NCI-H1417 (cell line): ENCODE data around the gene CA12.
A peak's percentile ranks its signal among the peaks of the same experiment; 100 is the strongest.
"Not testable (repeated sequence)": the region's sequence is repeated elsewhere in the genome, so short reads cannot be mapped to it uniquely, and the experiment has no call there.

Experiments
- DNase-seq, 3 experiments: peaks; one replicate each; lab custom pipeline; 2025; lab: John Stamatoyannopoulos, UW

The CA12 gene

GRCh38 chr15:63381301-63382204, at the start of gene CA12:
CA12 (minus strand) TSS chr15:63381846; CDS start chr15:63381720, 126 bp downstream.
- peak in 2 of 3 experiments; percentile 67 to 70 for DNase-seq

GRCh38 chr15:63430766-63431451, 49.3 kb upstream of the CA12 start:
- peak in 1 of 3 experiments; percentile 19 for DNase-seq

- DNase-seq = no peak
These were observed 44.9 kb upstream of the CA12 start for GRCh38 chr15:63426552-63426951.

GRCh38 chr15:63425426-63425985, 43.9 kb upstream of the CA12 start:
- DNase-seq = no peak

- DNase-seq = no peak
These were observed 41.4 kb upstream of the CA12 start for GRCh38 chr15:63422891-63423590.

GRCh38 chr15:63421433-63421832, 39.8 kb upstream of the CA12 start:
- no peak for DNase-seq

GRCh38 chr15:63420333-63420747, 38.7 kb upstream of the CA12 start:
- peak in 1 of 3 experiments; percentile 25 for DNase-seq

GRCh38 chr15:63418811-63419210, 37.2 kb upstream of the CA12 start:
- no peak for DNase-seq

GRCh38 chr15:63417721-63418120, 36.1 kb upstream of the CA12 start:
- DNase-seq = no peak

GRCh38 chr15:63417274-63417673, 35.6 kb upstream of the CA12 start:
- DNase-seq = not testable (repeated sequence)

GRCh38 chr15:63414474-63415120, 33.0 kb upstream of the CA12 start:
- no peak for DNase-seq

GRCh38 chr15:63412551-63412950, 30.9 kb upstream of the CA12 start:
- DNase-seq = no peak

GRCh38 chr15:63411866-63412265, 30.2 kb upstream of the CA12 start:
- DNase-seq = no peak

- no peak for DNase-seq
These were observed 27.5 kb upstream of the CA12 start for GRCh38 chr15:63409179-63409578.

- peak in 1 of 3 experiments; percentile 43 for DNase-seq
These were observed 26.9 kb upstream of the CA12 start for GRCh38 chr15:63408524-63408923.

- peak in 2 of 3 experiments; percentile 50 to 81 for DNase-seq
These were observed 26.0 kb upstream of the CA12 start for GRCh38 chr15:63407612-63408011.

GRCh38 chr15:63405683-63406390, 24.2 kb upstream of the CA12 start:
- no peak for DNase-seq

- no peak for DNase-seq
These were observed 23.5 kb upstream of the CA12 start for GRCh38 chr15:63405159-63405558.

GRCh38 chr15:63403254-63403945, 21.8 kb upstream of the CA12 start:
- DNase-seq = no peak
